HEK293 (cell line): Measurements from ENCODE around the gene ELFN1.

Experiments
- CTCF ChIA-PET: fragments of 350-600 bp; formaldehyde crosslinking; extraction: SDS; loops from one replicate; lab custom pipeline; 2021; ENCODE audit warnings: antibody characterized with exemption; lab: Yijun Ruan, JAX
- POLR2A ChIA-PET: fragments of 300-600 bp; formaldehyde crosslinking; extraction: SDS; loops from one replicate; lab custom pipeline; 2020; ENCODE audit warnings: antibody characterized with exemption, inconsistent platforms; lab: Yijun Ruan, JAX
- H3K27ac ChIP-seq: fragments of 200-500 bp; sonication (Bioruptor generic); 2 replicates; pipeline ENCODE4 v1.5.1; 2014; ENCODE audit warnings: low read depth, low read length, control low read depth, inconsistent platforms; ENCODE audit errors: extremely low read depth
- H3K36me3 ChIP-seq, 2 experiments: fragments of 200-500 bp in 1 of 2; sonication (Bioruptor generic) in 1 of 2; 1 replicate in 1 of 2; 2 replicates in 1 of 2; pipeline ENCODE4 v1.5.1; 2014 to 2017; ENCODE audit warnings: inconsistent platforms in 2 of 2, low read length in 2 of 2; ENCODE audit not compliant: control insufficient read depth in 2 of 2, insufficient read depth in 1 of 2
- H3K4me1 ChIP-seq: fragments of 200-500 bp; sonication (Bioruptor generic); 2 replicates; pipeline ENCODE4 v1.5.1; 2014; ENCODE audit warnings: mild to moderate bottlenecking, low read length, inconsistent platforms; ENCODE audit not compliant: control insufficient read depth, insufficient read depth
- H3K4me3 ChIP-seq: 2 replicates; pipeline ENCODE4 v1.5.1; 2011; ENCODE audit warnings: low read depth, mild to moderate bottlenecking, control low read depth, low read length, moderate library complexity
- H3K9me3 ChIP-seq: fragments of 200-500 bp; sonication (Bioruptor generic); 2 replicates; pipeline ENCODE4 v1.5.1; 2014; ENCODE audit warnings: low read depth, low read length, inconsistent platforms; ENCODE audit not compliant: control insufficient read depth, insufficient read depth
- BCL11A ChIP-seq: fragments of 450-650 bp; formaldehyde crosslinking; IDR thresholded peaks from 2 replicates; pipeline ENCODE4 v1.5.1; 2016; ENCODE audit warnings: low read depth, missing biosample characterization, missing genetic modification characterization
- GLIS1 ChIP-seq: fragments of 450-650 bp; formaldehyde crosslinking; IDR thresholded peaks from 2 replicates; pipeline ENCODE4 v1.5.1; 2016; ENCODE audit warnings: missing biosample characterization, missing genetic modification characterization
- REPIN1 ChIP-seq: fragments of 450-650 bp; formaldehyde crosslinking; IDR thresholded peaks from 2 replicates; pipeline ENCODE4 v1.5.1; 2017; ENCODE audit warnings: missing biosample characterization, missing genetic modification characterization, low read depth
- ZBTB17 ChIP-seq: fragments of 450-650 bp; formaldehyde crosslinking; IDR thresholded peaks from 2 replicates; pipeline ENCODE4 v1.5.1; 2016; ENCODE audit warnings: missing biosample characterization, missing genetic modification characterization
- ZBTB8A ChIP-seq: fragments of 450-650 bp; formaldehyde crosslinking; IDR thresholded peaks from 2 replicates; pipeline ENCODE4 v1.5.1; 2016; ENCODE audit warnings: missing biosample characterization, missing genetic modification characterization
- ZFP37 ChIP-seq: fragments of 450-650 bp; formaldehyde crosslinking; IDR thresholded peaks from 2 replicates; pipeline ENCODE4 v1.5.1; 2016; ENCODE audit warnings: missing biosample characterization, missing genetic modification characterization
- ZNF221 ChIP-seq: fragments of 450-650 bp; formaldehyde crosslinking; IDR thresholded peaks from 2 replicates; pipeline ENCODE4 v1.5.1; 2017; ENCODE audit warnings: missing biosample characterization, missing genetic modification characterization, borderline replicate concordance
- ZNF23 ChIP-seq: fragments of 450-650 bp; formaldehyde crosslinking; IDR thresholded peaks from 2 replicates; pipeline ENCODE4 v1.5.1; 2016; ENCODE audit warnings: missing biosample characterization, missing genetic modification characterization, borderline replicate concordance
- ZNF302 ChIP-seq: fragments of 450-650 bp; formaldehyde crosslinking; IDR thresholded peaks from 2 replicates; pipeline ENCODE4 v1.5.1; 2016; ENCODE audit warnings: missing biosample characterization, missing genetic modification characterization, low read depth
- ZNF426 ChIP-seq: fragments of 450-650 bp; formaldehyde crosslinking; IDR thresholded peaks from 2 replicates; pipeline ENCODE4 v1.5.1; 2017; ENCODE audit warnings: missing biosample characterization, missing genetic modification characterization, mild to moderate bottlenecking, inconsistent platforms, moderate library complexity
- ZNF530 ChIP-seq: fragments of 450-650 bp; formaldehyde crosslinking; IDR thresholded peaks from 2 replicates; pipeline ENCODE4 v1.5.1; 2016; ENCODE audit warnings: low read depth, missing biosample characterization, missing genetic modification characterization
- ZNF654 ChIP-seq: fragments of 450-650 bp; formaldehyde crosslinking; IDR thresholded peaks from 2 replicates; pipeline ENCODE4 v1.5.1; 2016; ENCODE audit warnings: low read depth, missing biosample characterization, missing genetic modification characterization
- ZNF776 ChIP-seq: fragments of 450-650 bp; formaldehyde crosslinking; IDR thresholded peaks from 2 replicates; pipeline ENCODE4 v1.5.0; 2017; ENCODE audit warnings: missing biosample characterization, missing genetic modification characterization, borderline replicate concordance
- ZNF843 ChIP-seq: fragments of 450-650 bp; formaldehyde crosslinking; IDR thresholded peaks from 2 replicates; pipeline ENCODE4 v1.5.1; 2016; ENCODE audit warnings: missing biosample characterization, missing genetic modification characterization
- TF ChIP-seq, protein P1 (sequence below): fragments of 450-650 bp; formaldehyde crosslinking; IDR thresholded peaks from 2 replicates; pipeline ENCODE4 v1.5.1; 2016; ENCODE audit warnings: missing biosample characterization, missing genetic modification characterization
- TF ChIP-seq, protein P2 (sequence below): fragments of 450-650 bp; formaldehyde crosslinking; optimal IDR thresholded peaks from 2 replicates; pipeline ENCODE3; 2016; ENCODE audit warnings: missing biosample characterization, mild to moderate bottlenecking, missing genetic modification characterization
- TF ChIP-seq, protein P3 (sequence below): fragments of 450-650 bp; formaldehyde crosslinking; IDR thresholded peaks from 2 replicates; pipeline ENCODE4 v1.5.1; 2016; ENCODE audit warnings: missing biosample characterization, missing genetic modification characterization
- TF ChIP-seq, protein P4 (sequence below): fragments of 450-650 bp; formaldehyde crosslinking; IDR thresholded peaks from 2 replicates; pipeline ENCODE4 v1.5.1; 2016; ENCODE audit warnings: missing biosample characterization, missing genetic modification characterization
- TF ChIP-seq, protein P5 (sequence below): fragments of 450-650 bp; formaldehyde crosslinking; IDR thresholded peaks from 2 replicates; pipeline ENCODE4 v1.5.1; 2016; ENCODE audit warnings: missing biosample characterization, missing genetic modification characterization, borderline replicate concordance
- TF ChIP-seq, protein P6 (sequence below): fragments of 450-650 bp; formaldehyde crosslinking; conservative IDR thresholded peaks from 2 replicates; pipeline ENCODE4 v1.5.1; 2016; ENCODE audit warnings: low read depth, missing biosample characterization, missing genetic modification characterization

ELFN1 gene

DNA sequence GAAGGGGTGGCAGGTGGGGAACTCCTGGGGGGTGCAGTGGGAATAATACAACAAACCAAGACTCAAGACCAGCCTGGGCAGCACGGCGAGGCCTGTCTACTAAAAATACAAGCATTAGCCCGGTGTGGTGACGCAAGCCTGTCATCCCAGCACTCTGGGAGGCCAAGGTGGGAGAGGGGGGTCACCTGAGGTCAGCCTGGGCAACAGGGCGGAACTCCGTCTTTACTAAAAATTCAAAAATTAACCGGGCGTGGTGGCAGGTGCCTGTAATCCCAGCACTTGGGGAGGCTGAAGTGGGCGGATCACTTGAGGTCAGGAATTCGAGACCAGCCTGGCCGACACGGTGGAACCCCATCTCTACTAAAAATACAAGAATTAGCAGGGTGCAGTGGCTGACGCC is 48.4 kb upstream of the ELFN1 start:
- Histone ChIP-seq H3K9me3 (no peaks in the 10 kb centered on the region), H3K4me1 (no peaks in the 10 kb centered on the region), H3K27ac (no peak overlapping the region), H3K36me3 (no peaks in the 10 kb centered on the region), H3K4me3 (no peak overlapping the region)
- TF ChIP-seq ZNF843 (tag by site-specific recombination) (no peak), ZNF23 (tag by site-specific recombination) (no peak), BCL11A (no peak), ZBTB17 (tag by site-specific recombination) (no peak), REPIN1 (no peak), ZBTB8A (tag by site-specific recombination) (no peak), ZNF426 (no peak), ZNF654 (tag by site-specific recombination) (no peak), ZNF221 (tag by site-specific recombination) (no peak), ZNF302 (no peak), GLIS1 (tag by site-specific recombination) (no peak), ZNF776 (tag by site-specific recombination) (no peak), ZNF530 (tag by site-specific recombination) (no peak), ZFP37 (tag by site-specific recombination) (no peak)
- TF ChIP-seq, protein P1, sequence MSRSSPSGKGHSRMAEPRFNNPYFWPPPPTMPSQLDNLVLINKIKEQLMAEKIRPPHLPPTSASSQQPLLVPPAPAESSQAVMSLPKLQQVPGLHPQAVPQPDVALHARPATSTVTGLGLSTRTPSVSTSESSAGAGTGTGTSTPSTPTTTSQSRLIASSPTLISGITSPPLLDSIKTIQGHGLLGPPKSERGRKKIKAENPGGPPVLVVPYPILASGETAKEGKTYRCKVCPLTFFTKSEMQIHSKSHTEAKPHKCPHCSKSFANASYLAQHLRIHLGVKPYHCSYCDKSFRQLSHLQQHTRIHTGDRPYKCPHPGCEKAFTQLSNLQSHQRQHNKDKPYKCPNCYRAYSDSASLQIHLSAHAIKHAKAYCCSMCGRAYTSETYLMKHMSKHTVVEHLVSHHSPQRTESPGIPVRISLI (tag by site-specific recombination) = no peak
- TF ChIP-seq, protein P2, sequence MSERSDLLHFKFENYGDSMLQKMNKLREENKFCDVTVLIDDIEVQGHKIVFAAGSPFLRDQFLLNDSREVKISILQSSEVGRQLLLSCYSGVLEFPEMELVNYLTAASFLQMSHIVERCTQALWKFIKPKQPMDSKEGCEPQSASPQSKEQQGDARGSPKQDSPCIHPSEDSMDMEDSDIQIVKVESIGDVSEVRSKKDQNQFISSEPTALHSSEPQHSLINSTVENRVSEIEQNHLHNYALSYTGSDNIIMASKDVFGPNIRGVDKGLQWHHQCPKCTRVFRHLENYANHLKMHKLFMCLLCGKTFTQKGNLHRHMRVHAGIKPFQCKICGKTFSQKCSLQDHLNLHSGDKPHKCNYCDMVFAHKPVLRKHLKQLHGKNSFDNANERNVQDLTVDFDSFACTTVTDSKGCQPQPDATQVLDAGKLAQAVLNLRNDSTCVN = no peak
- TF ChIP-seq, protein P3, sequence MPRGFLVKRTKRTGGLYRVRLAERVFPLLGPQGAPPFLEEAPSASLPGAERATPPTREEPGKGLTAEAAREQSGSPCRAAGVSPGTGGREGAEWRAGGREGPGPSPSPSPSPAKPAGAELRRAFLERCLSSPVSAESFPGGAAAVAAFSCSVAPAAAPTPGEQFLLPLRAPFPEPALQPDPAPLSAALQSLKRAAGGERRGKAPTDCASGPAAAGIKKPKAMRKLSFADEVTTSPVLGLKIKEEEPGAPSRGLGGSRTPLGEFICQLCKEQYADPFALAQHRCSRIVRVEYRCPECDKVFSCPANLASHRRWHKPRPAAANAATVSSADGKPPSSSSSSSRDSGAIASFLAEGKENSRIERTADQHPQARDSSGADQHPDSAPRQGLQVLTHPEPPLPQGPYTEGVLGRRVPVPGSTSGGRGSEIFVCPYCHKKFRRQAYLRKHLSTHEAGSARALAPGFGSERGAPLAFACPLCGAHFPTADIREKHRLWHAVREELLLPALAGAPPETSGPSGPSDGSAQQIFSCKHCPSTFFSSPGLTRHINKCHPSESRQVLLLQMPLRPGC (tag by site-specific recombination) = no peak
- TF ChIP-seq, protein P4, sequence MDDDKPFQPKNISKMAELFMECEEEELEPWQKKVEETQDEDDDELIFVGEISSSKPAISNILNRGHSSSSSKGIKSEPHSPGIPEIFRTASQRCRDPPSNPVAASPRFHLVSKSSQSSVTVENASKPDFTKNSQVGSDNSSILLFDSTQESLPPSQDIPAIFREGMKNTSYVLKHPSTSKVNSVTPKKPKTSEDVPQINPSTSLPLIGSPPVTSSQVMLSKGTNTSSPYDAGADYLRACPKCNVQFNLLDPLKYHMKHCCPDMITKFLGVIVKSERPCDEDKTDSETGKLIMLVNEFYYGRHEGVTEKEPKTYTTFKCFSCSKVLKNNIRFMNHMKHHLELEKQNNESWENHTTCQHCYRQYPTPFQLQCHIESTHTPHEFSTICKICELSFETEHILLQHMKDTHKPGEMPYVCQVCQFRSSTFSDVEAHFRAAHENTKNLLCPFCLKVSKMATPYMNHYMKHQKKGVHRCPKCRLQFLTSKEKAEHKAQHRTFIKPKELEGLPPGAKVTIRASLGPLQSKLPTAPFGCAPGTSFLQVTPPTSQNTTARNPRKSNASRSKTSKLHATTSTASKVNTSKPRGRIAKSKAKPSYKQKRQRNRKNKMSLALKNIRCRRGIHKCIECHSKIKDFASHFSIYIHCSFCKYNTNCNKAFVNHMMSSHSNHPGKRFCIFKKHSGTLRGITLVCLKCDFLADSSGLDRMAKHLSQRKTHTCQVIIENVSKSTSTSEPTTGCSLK (tag by site-specific recombination) = no peak
- TF ChIP-seq, protein P5, sequence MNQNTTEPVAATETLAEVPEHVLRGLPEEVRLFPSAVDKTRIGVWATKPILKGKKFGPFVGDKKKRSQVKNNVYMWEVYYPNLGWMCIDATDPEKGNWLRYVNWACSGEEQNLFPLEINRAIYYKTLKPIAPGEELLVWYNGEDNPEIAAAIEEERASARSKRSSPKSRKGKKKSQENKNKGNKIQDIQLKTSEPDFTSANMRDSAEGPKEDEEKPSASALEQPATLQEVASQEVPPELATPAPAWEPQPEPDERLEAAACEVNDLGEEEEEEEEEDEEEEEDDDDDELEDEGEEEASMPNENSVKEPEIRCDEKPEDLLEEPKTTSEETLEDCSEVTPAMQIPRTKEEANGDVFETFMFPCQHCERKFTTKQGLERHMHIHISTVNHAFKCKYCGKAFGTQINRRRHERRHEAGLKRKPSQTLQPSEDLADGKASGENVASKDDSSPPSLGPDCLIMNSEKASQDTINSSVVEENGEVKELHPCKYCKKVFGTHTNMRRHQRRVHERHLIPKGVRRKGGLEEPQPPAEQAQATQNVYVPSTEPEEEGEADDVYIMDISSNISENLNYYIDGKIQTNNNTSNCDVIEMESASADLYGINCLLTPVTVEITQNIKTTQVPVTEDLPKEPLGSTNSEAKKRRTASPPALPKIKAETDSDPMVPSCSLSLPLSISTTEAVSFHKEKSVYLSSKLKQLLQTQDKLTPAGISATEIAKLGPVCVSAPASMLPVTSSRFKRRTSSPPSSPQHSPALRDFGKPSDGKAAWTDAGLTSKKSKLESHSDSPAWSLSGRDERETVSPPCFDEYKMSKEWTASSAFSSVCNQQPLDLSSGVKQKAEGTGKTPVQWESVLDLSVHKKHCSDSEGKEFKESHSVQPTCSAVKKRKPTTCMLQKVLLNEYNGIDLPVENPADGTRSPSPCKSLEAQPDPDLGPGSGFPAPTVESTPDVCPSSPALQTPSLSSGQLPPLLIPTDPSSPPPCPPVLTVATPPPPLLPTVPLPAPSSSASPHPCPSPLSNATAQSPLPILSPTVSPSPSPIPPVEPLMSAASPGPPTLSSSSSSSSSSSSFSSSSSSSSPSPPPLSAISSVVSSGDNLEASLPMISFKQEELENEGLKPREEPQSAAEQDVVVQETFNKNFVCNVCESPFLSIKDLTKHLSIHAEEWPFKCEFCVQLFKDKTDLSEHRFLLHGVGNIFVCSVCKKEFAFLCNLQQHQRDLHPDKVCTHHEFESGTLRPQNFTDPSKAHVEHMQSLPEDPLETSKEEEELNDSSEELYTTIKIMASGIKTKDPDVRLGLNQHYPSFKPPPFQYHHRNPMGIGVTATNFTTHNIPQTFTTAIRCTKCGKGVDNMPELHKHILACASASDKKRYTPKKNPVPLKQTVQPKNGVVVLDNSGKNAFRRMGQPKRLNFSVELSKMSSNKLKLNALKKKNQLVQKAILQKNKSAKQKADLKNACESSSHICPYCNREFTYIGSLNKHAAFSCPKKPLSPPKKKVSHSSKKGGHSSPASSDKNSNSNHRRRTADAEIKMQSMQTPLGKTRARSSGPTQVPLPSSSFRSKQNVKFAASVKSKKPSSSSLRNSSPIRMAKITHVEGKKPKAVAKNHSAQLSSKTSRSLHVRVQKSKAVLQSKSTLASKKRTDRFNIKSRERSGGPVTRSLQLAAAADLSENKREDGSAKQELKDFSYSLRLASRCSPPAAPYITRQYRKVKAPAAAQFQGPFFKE (tag by site-specific recombination) = no peak
- TF ChIP-seq, protein P6, sequence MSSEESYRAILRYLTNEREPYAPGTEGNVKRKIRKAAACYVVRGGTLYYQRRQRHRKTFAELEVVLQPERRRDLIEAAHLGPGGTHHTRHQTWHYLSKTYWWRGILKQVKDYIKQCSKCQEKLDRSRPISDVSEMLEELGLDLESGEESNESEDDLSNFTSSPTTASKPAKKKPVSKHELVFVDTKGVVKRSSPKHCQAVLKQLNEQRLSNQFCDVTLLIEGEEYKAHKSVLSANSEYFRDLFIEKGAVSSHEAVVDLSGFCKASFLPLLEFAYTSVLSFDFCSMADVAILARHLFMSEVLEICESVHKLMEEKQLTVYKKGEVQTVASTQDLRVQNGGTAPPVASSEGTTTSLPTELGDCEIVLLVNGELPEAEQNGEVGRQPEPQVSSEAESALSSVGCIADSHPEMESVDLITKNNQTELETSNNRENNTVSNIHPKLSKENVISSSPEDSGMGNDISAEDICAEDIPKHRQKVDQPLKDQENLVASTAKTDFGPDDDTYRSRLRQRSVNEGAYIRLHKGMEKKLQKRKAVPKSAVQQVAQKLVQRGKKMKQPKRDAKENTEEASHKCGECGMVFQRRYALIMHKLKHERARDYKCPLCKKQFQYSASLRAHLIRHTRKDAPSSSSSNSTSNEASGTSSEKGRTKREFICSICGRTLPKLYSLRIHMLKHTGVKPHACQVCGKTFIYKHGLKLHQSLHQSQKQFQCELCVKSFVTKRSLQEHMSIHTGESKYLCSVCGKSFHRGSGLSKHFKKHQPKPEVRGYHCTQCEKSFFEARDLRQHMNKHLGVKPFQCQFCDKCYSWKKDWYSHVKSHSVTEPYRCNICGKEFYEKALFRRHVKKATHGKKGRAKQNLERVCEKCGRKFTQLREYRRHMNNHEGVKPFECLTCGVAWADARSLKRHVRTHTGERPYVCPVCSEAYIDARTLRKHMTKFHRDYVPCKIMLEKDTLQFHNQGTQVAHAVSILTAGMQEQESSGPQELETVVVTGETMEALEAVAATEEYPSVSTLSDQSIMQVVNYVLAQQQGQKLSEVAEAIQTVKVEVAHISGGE (tag by site-specific recombination) = no peak
- ChIA-PET POLR2A (no interaction called here), CTCF (interaction anchor here (0.7 kb wide), 1 partner anchor 117 kb away, joined by 4 read pairs; no protein-coding TSS in a partner anchor)
